H1 (cell line): Measurements from ENCODE around the gene MYO9B. TPM values are rescaled to one million over a fixed set of nuclear protein-coding genes. Genes with fewer than 3 reads are reported as not detected.

Experiments
- CTCF ChIA-PET: fragments of 300-600 bp; sonication (Branson Sonifier 250); formaldehyde crosslinking; loops from one replicate; lab custom pipeline; 2021; ENCODE audit not compliant: partially characterized antibody; lab: Charles Lee
- POLR2A ChIA-PET: fragments of 300-600 bp; sonication (Branson Sonifier 250); formaldehyde crosslinking; loops from one replicate; lab custom pipeline; 2021; ENCODE audit warnings: inconsistent platforms; ENCODE audit not compliant: partially characterized antibody; lab: Charles Lee
- DNase-seq, 2 experiments: peaks; one replicate each; pipeline versions ENCODE4 v3.0.0 to v3.0.0-alpha.2; 2010 to 2022; ENCODE audit warnings: low spot score in 2 of 2, low read depth in 1 of 2, mixed read lengths in 1 of 2
- FAIRE-seq: peaks from 2 replicates; lab custom pipeline; 2011; peaks lifted over from hg19 to GRCh38; lab: Jason Lieb, UNC
- H2AFZ ChIP-seq: 2 replicates; pipeline ENCODE4 v1.8.1; 2012; ENCODE audit warnings: low read length, inconsistent platforms
- H2AK5ac ChIP-seq: 2 replicates; pipeline ENCODE4 v1.6.1; 2013; ENCODE audit warnings: low read depth, low read length
- H2BK120ac ChIP-seq: replicated peaks from 2 replicates; pipeline ENCODE3; 2013; ENCODE audit warnings: low read depth, low read length, inconsistent platforms
- H2BK12ac ChIP-seq: 2 replicates; pipeline ENCODE4 v1.6.1; 2013; ENCODE audit warnings: low read depth, low read length
- H2BK15ac ChIP-seq: 2 replicates; pipeline ENCODE4 v1.6.1; 2013; ENCODE audit warnings: low read length
- H2BK20ac ChIP-seq: 2 replicates; pipeline ENCODE4 v1.6.1; 2013; ENCODE audit warnings: low read length
- H2BK5ac ChIP-seq: 2 replicates; pipeline ENCODE4 v1.6.1; 2013; ENCODE audit warnings: low read depth, low read length
- H3K14ac ChIP-seq: 2 replicates; pipeline ENCODE4 v1.6.1; 2013; ENCODE audit warnings: inconsistent platforms; ENCODE audit not compliant: insufficient read length
- H3K18ac ChIP-seq: 2 replicates; pipeline ENCODE4 v1.6.1; 2013; ENCODE audit warnings: low read length; ENCODE audit errors: extremely low read depth
- H3K23ac ChIP-seq: 2 replicates; pipeline ENCODE4 v1.6.1; 2013; ENCODE audit warnings: inconsistent platforms; ENCODE audit not compliant: insufficient read length
- H3K23me2 ChIP-seq: 2 replicates; pipeline ENCODE4 v1.6.1; 2013; ENCODE audit warnings: low read depth, low read length
- H3K27ac ChIP-seq: 2 replicates; pipeline ENCODE4 v1.6.1; 2011; ENCODE audit warnings: low read depth, low read length, inconsistent platforms
- H3K27me3 ChIP-seq, 4 experiments: replicated peaks in 1 of 4; 1 replicate in 1 of 4; 2 replicates in 3 of 4; pipeline versions ENCODE4 v1.6.1 to v1.8.1; 2011 to 2013; ENCODE audit warnings: low read length in 3 of 4, mild to moderate bottlenecking in 3 of 4, inconsistent platforms in 2 of 4, mixed read lengths in 2 of 4, moderate library complexity in 1 of 4; ENCODE audit not compliant: control insufficient read depth in 3 of 4, insufficient read depth in 3 of 4; ENCODE audit errors: extremely low read depth in 1 of 4
- H3K36me3 ChIP-seq, 4 experiments: 2 replicates each; pipeline versions ENCODE4 v1.6.1 to v1.8.1; 2011 to 2013; ENCODE audit warnings: mild to moderate bottlenecking in 4 of 4, low read length in 3 of 4, moderate library complexity in 2 of 4, control low read depth in 1 of 4, inconsistent platforms in 1 of 4; ENCODE audit not compliant: insufficient read depth in 4 of 4, control insufficient read depth in 2 of 4
- H3K4ac ChIP-seq: replicated peaks from 2 replicates; pipeline ENCODE3; 2013; ENCODE audit warnings: low read length, low read depth, mixed read lengths, inconsistent platforms; ENCODE audit not compliant: insufficient read length
- H3K4me1 ChIP-seq, 4 experiments: replicated peaks in 1 of 4; 1 replicate in 1 of 4; 2 replicates in 3 of 4; pipeline versions ENCODE4 v1.6.1 to v1.8.1; 2011 to 2013; ENCODE audit warnings: low read length in 3 of 4, inconsistent platforms in 2 of 4, mixed read lengths in 1 of 4; ENCODE audit not compliant: insufficient read depth in 4 of 4, control insufficient read depth in 3 of 4
- H3K4me2 ChIP-seq, 2 experiments: 2 replicates each; pipeline versions ENCODE4 v1.6.1 to v1.8.1; 2011 to 2013; ENCODE audit warnings: low read depth in 2 of 2, low read length in 2 of 2, control low read depth in 1 of 2, inconsistent platforms in 1 of 2, mild to moderate bottlenecking in 1 of 2; ENCODE audit not compliant: insufficient read depth in 1 of 2
- H3K4me3 ChIP-seq, 4 experiments: fragments of 200-600, 300-600 bp in 1 of 4; sonication (generic), shearing (Covaris generic), sonication (Bioruptor Twin) in 1 of 4; 2 replicates each; pipeline versions ENCODE4 v1.5.1 to v1.8.1; 2011 to 2016; ENCODE audit warnings: low read length in 4 of 4, low read depth in 3 of 4, control low read depth in 2 of 4, inconsistent platforms in 2 of 4, mild to moderate bottlenecking in 2 of 4, mixed read lengths in 1 of 4, moderate library complexity in 1 of 4; ENCODE audit not compliant: insufficient read depth in 2 of 4; ENCODE audit errors: extremely low read depth in 1 of 4
- H3K56ac ChIP-seq: replicated peaks from 2 replicates; pipeline ENCODE3; 2013; ENCODE audit warnings: low read depth, mild to moderate bottlenecking, mixed read lengths, low read length, inconsistent platforms; ENCODE audit not compliant: insufficient read length
- H3K79me1 ChIP-seq: 2 replicates; pipeline ENCODE4 v1.6.1; 2013; ENCODE audit warnings: low read depth, low read length, control low read depth
- H3K79me2 ChIP-seq, 2 experiments: 2 replicates each; pipeline versions ENCODE4 v1.6.1 to v1.8.1; 2012 to 2013; ENCODE audit warnings: low read length in 2 of 2, mild to moderate bottlenecking in 2 of 2, inconsistent platforms in 1 of 2; ENCODE audit not compliant: insufficient read depth in 2 of 2, control insufficient read depth in 1 of 2
- H3K9ac ChIP-seq, 4 experiments: replicated peaks in 1 of 4; 1 replicate in 1 of 4; 2 replicates in 3 of 4; pipeline versions ENCODE4 v1.6.1 to v1.8.1; 2011 to 2013; ENCODE audit warnings: low read depth in 3 of 4, low read length in 3 of 4, control low read depth in 2 of 4, mild to moderate bottlenecking in 2 of 4, moderate library complexity in 2 of 4, inconsistent platforms in 1 of 4; ENCODE audit errors: extremely low read depth in 1 of 4
- H3K9me3 ChIP-seq, 2 experiments: 2 replicates each; pipeline versions ENCODE4 v1.6.1 to v1.8.1; 2012 to 2013; ENCODE audit warnings: mild to moderate bottlenecking in 2 of 2, moderate library complexity in 2 of 2, control low read depth in 1 of 2, inconsistent platforms in 1 of 2, low read depth in 1 of 2, low read length in 1 of 2, mixed read lengths in 1 of 2; ENCODE audit not compliant: insufficient read depth in 2 of 2
- H4K20me1 ChIP-seq, 2 experiments: replicated peaks in 1 of 2; 2 replicates each; pipeline versions ENCODE3 to v1.8.1; 2011 to 2013; ENCODE audit warnings: inconsistent platforms in 2 of 2, low read length in 2 of 2, mild to moderate bottlenecking in 1 of 2; ENCODE audit not compliant: insufficient read depth in 2 of 2, control insufficient read depth in 1 of 2
- H4K5ac ChIP-seq: 2 replicates; pipeline ENCODE4 v1.6.1; 2013; ENCODE audit warnings: low read length, low read depth, mixed read lengths, inconsistent platforms; ENCODE audit not compliant: insufficient read length
- H4K8ac ChIP-seq: 2 replicates; pipeline ENCODE4 v1.8.0; 2013; ENCODE audit warnings: mild to moderate bottlenecking, moderate library complexity, low read length, inconsistent platforms; ENCODE audit not compliant: insufficient read depth; ENCODE audit errors: extremely low read depth
- H4K91ac ChIP-seq: replicated peaks from 2 replicates; pipeline ENCODE3; 2013; ENCODE audit warnings: low read length, mixed read lengths, inconsistent platforms; ENCODE audit not compliant: insufficient read length
- BACH1 ChIP-seq: IDR thresholded peaks from 2 replicates; pipeline ENCODE4 v1.6.1; 2012; ENCODE audit warnings: low read length, improper control_type of control experiment
- CTBP2 ChIP-seq: IDR thresholded peaks from 2 replicates; pipeline ENCODE4 v1.7.0; 2011; ENCODE audit warnings: borderline replicate concordance, mild to moderate bottlenecking, moderate library complexity, mixed read lengths, low read length; ENCODE audit not compliant: insufficient read depth, insufficient read length
- GTF2F1 ChIP-seq: IDR thresholded peaks from 2 replicates; pipeline ENCODE4 v1.6.1; 2012; ENCODE audit warnings: low read depth, low read length, improper control_type of control experiment, borderline replicate concordance
- JUND ChIP-seq: IDR thresholded peaks from 2 replicates; pipeline ENCODE4 v1.6.1; 2011; ENCODE audit warnings: mild to moderate bottlenecking, improper control_type of control experiment, low read length
- KDM1A ChIP-seq: fragments of 200-600, 300-600 bp; sonication (generic); IDR thresholded peaks from 2 replicates; pipeline ENCODE4 v1.7.1; 2016; ENCODE audit warnings: mild to moderate bottlenecking, low read length, borderline replicate concordance
- KDM4A ChIP-seq: IDR thresholded peaks from one replicate; pipeline ENCODE4 v1.7.1; 2012; ENCODE audit warnings: low read depth, mild to moderate bottlenecking, moderate library complexity, low read length, inconsistent platforms; ENCODE audit not compliant: severe bottlenecking
- MAFK ChIP-seq: IDR thresholded peaks from 2 replicates; pipeline ENCODE4 v1.6.1; 2012; ENCODE audit warnings: low read depth, mild to moderate bottlenecking, improper control_type of control experiment, low read length
- RBBP5 ChIP-seq: IDR thresholded peaks from 2 replicates; pipeline ENCODE4 v1.7.1; 2012; ENCODE audit warnings: low read depth, mild to moderate bottlenecking, inconsistent platforms, low read length, moderate library complexity, borderline replicate concordance
- SIRT6 ChIP-seq: IDR thresholded peaks from one replicate; pipeline ENCODE4 v1.7.1; 2012; ENCODE audit warnings: low read length, inconsistent platforms
- TAF1 ChIP-seq: IDR thresholded peaks from 2 replicates; pipeline ENCODE4 v1.6.1; 2011; ENCODE audit warnings: mild to moderate bottlenecking, low read depth, low read length
- WGBS, 2 experiments: shearing (Covaris generic) in 1 of 2; methylation state at CpG; one replicate each; pipeline versions ENCODE4 v1.1.6 to v1.1.7; 2013 to 2015; ENCODE audit warnings: low lambda C conversion rate in 2 of 2, mixed read lengths in 2 of 2, inconsistent platforms in 1 of 2, low coverage in 1 of 2, missing lambda C conversion rate in 1 of 2; ENCODE audit not compliant: insufficient replicate concordance in 2 of 2, insufficient coverage in 1 of 2, insufficient read length in 1 of 2; ENCODE audit errors: extremely low coverage in 1 of 2, missing lambda C conversion rate in 1 of 2; 5-methylcytosine and 5-hydroxymethylcytosine counted together
- polyA plus RNA-seq, 7 experiments: library from polyadenylated mRNA; depleted of rRNA in 3 of 7; stranded (reverse) in 5 of 7; unstranded in 2 of 7; fragments of >200 nt in 5 of 7; fragments of 200-250 nt in 2 of 7; gene quantifications; 1 replicate in 5 of 7; 2 replicates in 1 of 7; 4 replicates in 1 of 7; pipeline versions ENCODE4 v1.2.1 to v1.2.3, GENCODE V29; 2011 to 2013; ENCODE audit warnings: missing spikeins in 2 of 7, mixed read lengths in 2 of 7
- total RNA-seq: library from RNA; stranded (reverse); fragmentation: NEBNext Ultra II Directional; extraction: Animal tissue kit (Norgen Biotek cat#: 25700); gene quantifications from 2 replicates; pipeline ENCODE4 v1.2.1, GENCODE V29; 2021
- TF ChIP-seq, protein P1 (sequence below): IDR thresholded peaks from 2 replicates; pipeline ENCODE4 v1.6.1; 2011; ENCODE audit warnings: low read depth, mild to moderate bottlenecking, low read length; ENCODE audit not compliant: insufficient read depth
- TF ChIP-seq, protein P2 (sequence below): IDR thresholded peaks from 2 replicates; pipeline ENCODE4 v1.6.1; 2012; ENCODE audit warnings: inconsistent platforms

MYO9B gene
- total and polyA plus RNA-seq, 2 of the 8 experiments (the other 6 are each of a cell fraction or from before 2014, with no cell fraction given), result 27.6 to 77.1 TPM

DNA sequence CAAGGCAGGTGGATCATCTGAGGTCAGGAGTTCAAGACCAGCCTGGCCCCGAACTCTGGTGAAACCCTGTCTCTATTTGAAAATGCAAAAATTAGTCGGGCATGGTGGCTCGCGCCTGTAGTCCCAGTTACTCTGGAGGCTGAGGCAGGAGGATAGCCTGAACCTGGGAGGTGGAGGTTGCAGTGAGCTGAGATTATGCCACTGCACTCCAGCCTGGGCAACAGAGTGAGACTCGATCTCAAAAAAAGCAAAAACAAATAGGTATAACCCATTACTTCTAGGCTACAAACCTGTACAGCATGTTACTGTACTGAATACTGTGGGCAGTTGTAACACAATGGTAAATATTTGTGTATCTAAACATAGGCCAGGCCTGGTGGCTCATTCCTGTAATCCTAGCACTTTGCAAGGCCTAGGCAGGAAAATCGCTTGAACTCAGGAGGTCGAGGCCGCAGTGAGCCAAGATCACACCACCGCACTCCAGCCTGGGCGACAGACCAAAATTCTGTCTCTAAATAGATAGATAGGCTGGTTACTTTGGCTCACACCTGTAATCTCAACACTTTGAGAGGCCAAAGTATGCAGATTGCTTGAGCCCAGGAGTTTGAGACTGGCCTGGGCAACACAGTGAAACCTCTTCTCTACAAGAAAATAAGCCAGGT is 63.5 kb downstream of the MYO9B start:
- Histone ChIP-seq H3K4me2 (no peak overlapping the region), H2AFZ (no peak overlapping the region), H3K9me3 (no peaks in the 10 kb centered on the region), H2BK15ac (no peak overlapping the region), H3K79me2 (no peaks in the 10 kb centered on the region), H4K8ac (no peak overlapping the region), H3K4ac (no peak overlapping the region), H3K79me1 (peaks cover 2% of the 10 kb centered on the region; the same call in 1 of the 2 replicates), H3K23me2 (no peaks in the 10 kb centered on the region; the same call in 1 of the 2 replicates), H3K56ac (no peak overlapping the region), H2BK12ac (peak overlapping the region; percentile 60; the same call in 1 of the 2 replicates), H3K36me3 (no peaks in the 10 kb centered on the region), H3K27me3 (no peaks in the 10 kb centered on the region), H3K23ac (no peak overlapping the region), H2AK5ac (no peak overlapping the region), H3K14ac (no peak overlapping the region), H4K5ac (no peak overlapping the region), H3K18ac (no peak overlapping the region), H2BK20ac (no peak overlapping the region), H3K4me1 (peaks cover 7 to 16% (median 12%) of the 10 kb centered on the region in 4 experiments; a peak in 6 of 7 replicates), H3K27ac (no peak overlapping the region), H3K4me3 (no peak overlapping the region), H2BK5ac (no peak overlapping the region), H4K91ac (no peak overlapping the region), H4K20me1 (no peaks in the 10 kb centered on the region), H2BK120ac (no peak overlapping the region), H3K9ac (no peak overlapping the region)
- 97% methylated on average over 10 of the region's 10 CpGs; no CpG with 5 or more reads in 1 of the 2 experiments for WGBS, 2 experiments
- FAIRE-seq (no peak), DNase-seq (no peak)
- CTCF ChIA-PET, result interaction anchor here (0.7 kb wide), 1 partner anchor 10 kb away, joined by 4 read pairs; no protein-coding TSS in a partner anchor
- POLR2A ChIA-PET, result no interaction called here
- TF ChIP-seq RBBP5 (no peak), BACH1 (no peak), JUND (no peak), SIRT6 (no peak), KDM4A (no peak), CTBP2 (no peak), GTF2F1 (no peak), KDM1A (no peak), MAFK (no peak), TAF1 (no peak)
- TF ChIP-seq, protein P1, sequence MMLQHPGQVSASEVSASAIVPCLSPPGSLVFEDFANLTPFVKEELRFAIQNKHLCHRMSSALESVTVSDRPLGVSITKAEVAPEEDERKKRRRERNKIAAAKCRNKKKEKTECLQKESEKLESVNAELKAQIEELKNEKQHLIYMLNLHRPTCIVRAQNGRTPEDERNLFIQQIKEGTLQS, result no peak
- TF ChIP-seq, protein P2, sequence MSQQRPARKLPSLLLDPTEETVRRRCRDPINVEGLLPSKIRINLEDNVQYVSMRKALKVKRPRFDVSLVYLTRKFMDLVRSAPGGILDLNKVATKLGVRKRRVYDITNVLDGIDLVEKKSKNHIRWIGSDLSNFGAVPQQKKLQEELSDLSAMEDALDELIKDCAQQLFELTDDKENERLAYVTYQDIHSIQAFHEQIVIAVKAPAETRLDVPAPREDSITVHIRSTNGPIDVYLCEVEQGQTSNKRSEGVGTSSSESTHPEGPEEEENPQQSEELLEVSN, result no peak
